Fibroblast of gingiva (primary cell): ENCODE measurements around the gene ACTL6A.
"Not testable (repeated sequence)": the region's sequence is repeated elsewhere in the genome, so short reads cannot be mapped to it uniquely, and the experiment has no call there.

Experiments
- DNase-seq: peaks from one replicate; pipeline ENCODE4 v3.0.0-alpha.2; 2011; ENCODE audit warnings: low read depth

Gene ACTL6A

DNA sequence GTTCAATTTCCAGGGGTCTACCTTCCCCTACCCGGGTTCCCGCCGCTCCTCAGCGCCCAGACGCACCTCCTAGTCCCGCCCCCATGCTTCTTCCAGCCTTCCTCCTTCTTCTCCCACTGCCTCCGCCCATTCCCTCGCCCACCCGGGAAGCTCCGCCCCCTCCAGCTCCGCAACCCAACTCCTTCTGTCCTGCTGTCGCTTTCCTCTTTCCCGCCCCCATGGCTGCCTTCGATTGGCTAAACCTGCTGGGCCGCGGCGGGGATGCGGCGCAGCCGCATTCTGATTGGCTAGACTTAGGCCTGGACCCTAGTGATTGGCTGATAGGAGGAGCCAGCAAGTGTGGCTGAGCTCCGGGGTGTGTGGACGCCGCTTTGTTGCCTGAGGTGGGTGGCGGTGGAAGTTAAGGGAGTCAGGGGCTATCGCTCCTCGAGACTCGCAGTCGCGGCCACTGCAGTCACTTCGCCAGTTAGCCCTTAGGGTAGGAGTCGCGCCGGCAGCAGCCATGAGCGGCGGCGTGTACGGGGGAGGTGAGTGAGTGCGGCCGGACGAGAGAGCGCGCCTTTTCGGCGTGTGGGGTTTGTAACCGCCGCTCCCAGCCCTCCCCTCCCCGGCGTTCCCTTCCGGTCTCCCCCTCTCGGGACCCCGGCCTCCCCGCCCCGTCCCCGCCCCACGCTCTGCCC is at the start of gene ACTL6A:
ACTL6A (plus strand) TSS at position 336 of the 680 bp plus-strand sequence; CDS start at position 503, 167 bp downstream.
- peak; percentile 99 for DNase-seq

- DNase-seq: no peak
These were observed 48.9 kb upstream of the ACTL6A start for GRCh38 chr3:179513862-179514261.

DNA sequence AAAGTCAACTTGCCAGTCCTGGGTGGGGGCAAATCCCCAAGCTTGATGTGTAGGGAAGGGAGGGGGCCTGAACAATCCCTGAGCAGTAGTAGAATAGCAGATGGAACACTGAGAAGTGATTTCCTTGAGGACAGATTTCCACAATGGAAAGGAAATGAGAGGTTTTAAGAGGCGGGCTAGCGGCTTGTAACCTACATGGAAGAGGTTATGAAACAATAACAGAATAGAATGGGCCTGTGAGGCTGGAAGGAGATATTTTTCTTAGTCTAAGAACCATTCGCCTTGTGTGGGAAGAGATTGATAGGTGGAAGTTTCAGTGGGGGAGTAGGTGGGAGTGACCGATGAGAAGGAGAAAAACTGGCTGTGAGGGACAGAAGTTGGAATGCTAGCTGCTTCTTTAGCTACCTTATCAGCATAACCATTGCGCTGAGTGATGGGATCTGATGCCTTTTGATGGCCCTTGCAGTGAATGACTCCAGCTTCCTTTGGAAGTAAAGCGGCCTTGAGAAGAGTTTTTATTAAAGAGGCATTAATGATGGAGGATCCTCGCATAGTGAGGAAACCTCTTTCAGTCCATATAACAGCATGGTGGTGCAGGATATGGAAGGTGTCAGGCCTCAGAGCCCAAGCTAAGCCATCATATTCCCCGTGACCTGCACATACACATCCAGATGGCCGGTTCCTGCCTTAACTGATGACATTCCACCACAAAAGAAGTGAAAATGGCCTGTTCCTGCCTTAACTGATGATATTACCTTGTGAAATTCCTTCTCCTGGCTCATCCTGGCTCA is 46.1 kb upstream of the ACTL6A start:
- DNase-seq: not testable (repeated sequence)

DNA sequence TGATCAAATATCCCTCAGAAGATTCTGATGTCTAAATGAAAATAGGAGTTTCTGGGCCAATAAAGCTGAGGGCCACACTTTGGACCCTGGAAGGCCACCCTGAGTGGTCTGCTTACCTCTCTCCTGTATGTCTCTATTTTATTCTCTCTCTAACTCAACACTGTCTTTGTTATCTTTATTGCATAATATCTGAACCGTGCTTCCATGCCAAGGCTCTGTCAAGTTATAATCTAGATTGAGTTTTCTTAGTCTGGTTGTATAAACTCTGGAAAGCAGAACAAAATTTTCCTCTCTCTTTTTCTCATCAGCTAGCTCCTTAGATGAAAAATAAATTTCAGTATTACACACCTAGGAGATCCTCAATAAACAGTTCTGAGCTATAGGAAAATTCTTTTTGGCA is 36.2 kb upstream of the ACTL6A start:
- no peak for DNase-seq

GRCh38 chr3:179526989-179527391 is 35.7 kb upstream of the ACTL6A start:
- peak; percentile 64 for DNase-seq

GRCh38 chr3:179528772-179529171 is 34.0 kb upstream of the ACTL6A start:
- no peak for DNase-seq

DNA sequence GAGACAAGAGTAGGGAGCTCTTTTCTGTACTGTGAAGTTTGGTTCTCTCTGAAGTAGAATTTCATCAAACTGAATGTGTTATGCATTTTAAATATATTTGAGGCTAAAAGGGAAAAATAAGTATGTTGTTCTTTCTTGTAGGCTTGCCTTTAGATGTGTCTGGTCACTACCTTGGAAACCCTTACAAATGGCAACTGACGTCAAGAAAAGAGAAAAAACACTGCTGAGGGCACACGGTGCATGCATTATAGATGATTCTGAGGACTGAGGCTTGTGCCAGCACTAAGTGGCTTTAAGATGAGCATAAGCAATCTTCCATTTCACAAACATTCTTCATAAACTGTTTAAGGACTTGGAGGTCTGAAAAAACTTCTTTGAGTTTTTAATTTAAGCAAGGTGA is 31.1 kb upstream of the ACTL6A start:
- DNase-seq: no peak

GRCh38 chr3:179533274-179533673 is 29.5 kb upstream of the ACTL6A start:
- DNase-seq: no peak

- DNase-seq: no peak
These were observed 26.5 kb upstream of the ACTL6A start for GRCh38 chr3:179536256-179536655.

DNA sequence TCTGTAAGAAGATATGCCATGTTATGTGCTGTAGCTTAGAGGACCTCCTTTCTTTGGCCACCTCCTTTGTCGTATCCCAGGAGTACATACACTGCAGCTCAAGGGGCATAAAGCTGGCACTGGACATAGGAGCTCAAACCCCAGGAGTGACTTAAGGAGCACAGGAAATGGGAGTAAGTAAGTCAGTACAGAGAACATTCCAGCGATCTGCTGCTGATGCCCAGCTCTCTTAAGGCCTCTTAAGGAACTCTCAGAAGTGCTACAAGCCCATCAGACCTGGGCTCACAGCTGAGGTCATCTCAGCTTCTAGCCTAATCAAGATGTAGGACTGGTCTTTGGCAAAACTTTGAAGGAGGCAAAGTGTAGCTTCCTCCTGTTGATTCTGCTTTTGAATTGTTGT is 21.6 kb upstream of the ACTL6A start:
- no peak for DNase-seq

DNA sequence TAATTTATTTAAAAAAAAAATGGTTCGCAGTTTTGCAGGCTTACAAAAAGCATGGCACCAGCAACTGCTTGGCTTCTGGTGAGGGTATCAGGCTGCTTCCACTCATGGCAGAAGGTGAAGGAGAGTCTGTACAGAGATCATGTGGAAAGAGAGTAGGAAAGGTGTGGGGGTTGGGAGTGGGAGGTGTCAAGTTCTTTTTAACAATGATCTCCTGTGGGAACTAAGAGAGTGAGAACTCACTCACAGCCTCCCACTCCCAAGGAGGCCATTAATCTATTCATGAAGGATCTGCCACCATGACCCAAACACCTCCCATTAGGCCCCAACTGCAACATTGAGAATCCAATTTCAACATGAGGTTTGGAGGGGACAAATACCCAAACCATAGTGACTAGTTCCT is 21.1 kb upstream of the ACTL6A start:
- no peak for DNase-seq

DNA sequence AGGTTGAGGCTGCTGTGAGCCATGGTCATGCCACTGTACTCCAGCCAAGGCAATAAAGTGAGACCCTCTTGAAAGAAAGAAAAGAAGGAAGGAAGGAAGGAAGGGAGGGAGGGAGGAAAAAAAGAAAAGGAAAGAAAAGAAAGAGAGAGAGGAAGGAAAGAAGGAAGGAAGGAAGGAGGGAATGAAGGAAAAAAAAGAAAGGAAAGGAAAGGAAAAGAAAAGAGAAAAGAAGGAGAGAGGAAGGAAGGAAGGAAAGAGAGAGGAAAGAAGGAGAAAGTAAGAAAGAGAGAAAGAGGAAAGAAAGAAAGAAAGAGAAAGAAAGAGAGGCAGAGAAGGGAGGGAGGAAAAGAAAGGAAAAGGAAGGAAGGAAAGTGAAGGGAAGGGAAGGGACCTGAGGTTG is 20.4 kb upstream of the ACTL6A start:
- no peak for DNase-seq

- peak; percentile 58 for DNase-seq
These were observed 17.6 kb upstream of the ACTL6A start for GRCh38 chr3:179544981-179545645.

GRCh38 chr3:179546814-179547241 is 15.9 kb upstream of the ACTL6A start:
- no peak for DNase-seq

- no peak for DNase-seq
These were observed 11.2 kb upstream of the ACTL6A start for GRCh38 chr3:179551349-179552105.

- peak; percentile 70 for DNase-seq
These were observed 3.9 kb upstream of the ACTL6A start for GRCh38 chr3:179558742-179559364.

GRCh38 chr3:179560791-179561190 is 1.9 kb upstream of the ACTL6A start:
- no peak for DNase-seq

GRCh38 chr3:179563271-179563783 is 601 bp downstream of the ACTL6A start:
- peak; percentile 69 for DNase-seq

DNA sequence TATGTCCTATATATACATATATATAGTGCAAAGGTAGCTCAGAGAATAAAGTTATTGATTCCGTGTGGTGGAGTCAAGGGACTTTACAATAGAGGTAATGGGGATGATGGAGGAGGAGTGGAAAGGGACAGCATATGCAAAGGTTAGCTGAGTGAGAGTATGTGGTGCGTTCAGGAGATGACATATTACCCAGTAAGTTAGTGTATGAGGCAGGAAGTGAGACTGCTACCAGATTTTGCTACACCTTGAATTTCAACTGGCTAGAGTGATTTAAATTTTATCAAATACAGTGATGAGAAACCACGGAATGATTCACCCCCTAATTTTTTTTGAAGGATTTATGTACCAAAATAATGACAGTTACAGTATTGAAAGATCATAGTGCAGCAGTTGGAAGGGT is 2.8 kb downstream of the ACTL6A start:
- DNase-seq: no peak

GRCh38 chr3:179580992-179581391 is 18.3 kb downstream of the ACTL6A start:
- no peak for DNase-seq

GRCh38 chr3:179589143-179589542 is 26.4 kb downstream of the ACTL6A start:
- no peak for DNase-seq
